A549 (cell line): Measurements from ENCODE around the gene SUCNR1.
"Not testable (repeated sequence)": the region's sequence is repeated elsewhere in the genome, so short reads cannot be mapped to it uniquely, and the experiment has no call there.

ENCODE experiments used
- CTCF ChIP-seq: fragments of >200 bp; sonication (Bioruptor Twin); formaldehyde crosslinking; IDR thresholded peaks from 3 replicates; pipeline ENCODE4 v1.5.1; 2016
- E2F6 ChIP-seq: IDR thresholded peaks from 2 replicates; pipeline ENCODE4 v1.6.1; 2012; ENCODE audit warnings: low read depth, borderline replicate concordance
- HES2 ChIP-seq: fragments of >200 bp; sonication (Bioruptor Twin); formaldehyde crosslinking; IDR thresholded peaks from 2 replicates; pipeline ENCODE4 v1.6.1; 2016
- JUN ChIP-seq, 2 experiments: fragments of >200 bp; sonication (Bioruptor Twin); formaldehyde crosslinking; IDR thresholded peaks; 2 replicates in 1 of 2; 3 replicates in 1 of 2; pipeline ENCODE4 v1.6.1; 2016 to 2017
- MAFK ChIP-seq: fragments of 450-650 bp; IDR thresholded peaks from 2 replicates; pipeline ENCODE4 v1.6.1; 2014; ENCODE audit not compliant: partially characterized antibody
- MAX ChIP-seq: IDR thresholded peaks from 2 replicates; pipeline ENCODE4 v1.6.1; 2012
- NFE2L2 ChIP-seq: fragments of 150-350 bp; conservative IDR thresholded peaks from 2 replicates; pipeline ENCODE4 v1.6.1; 2014; ENCODE audit warnings: low read length
- POLR2A ChIP-seq: IDR thresholded peaks from 2 replicates; pipeline ENCODE4 v1.6.1; 2012; ENCODE audit warnings: mild to moderate bottlenecking, low read length
- RAD21 ChIP-seq, 2 experiments: fragments of >200 bp in 1 of 2; sonication (Bioruptor Twin) in 1 of 2; formaldehyde crosslinking in 1 of 2; IDR thresholded peaks in 1 of 2; conservative IDR thresholded peaks in 1 of 2; 2 replicates in 1 of 2; 3 replicates in 1 of 2; pipeline ENCODE4 v1.6.1; 2012 to 2018; ENCODE audit warnings: inconsistent platforms in 1 of 2
- RARB ChIP-seq: fragments of 250-450 bp; sonication (Bioruptor Pico); IDR thresholded peaks from 2 replicates; pipeline ENCODE4 v1.8.0; 2021; ENCODE audit warnings: mild to moderate bottlenecking, moderate library complexity
- SMC3 ChIP-seq: fragments of >200 bp; sonication (Bioruptor Twin); formaldehyde crosslinking; IDR thresholded peaks from 3 replicates; pipeline ENCODE4 v1.6.1; 2018; ENCODE audit warnings: inconsistent platforms
- SREBF2 ChIP-seq: fragments of 450-650 bp; IDR thresholded peaks from 2 replicates; pipeline ENCODE4 v1.6.1; 2014; ENCODE audit warnings: mild to moderate bottlenecking, moderate library complexity
- USF2 ChIP-seq: fragments of 450-650 bp; IDR thresholded peaks from 2 replicates; pipeline ENCODE4 v1.6.1; 2014; ENCODE audit warnings: antibody characterized with exemption

GRCh38 chr3:151885397-151885796 is 12.0 kb downstream of the SUCNR1 start:
- not testable (repeated sequence) for TF ChIP-seq MAX; RAD21 (conservative IDR thresholded peaks at IDR 0.05 in 1 of 2, IDR thresholded peaks at IDR 0.05 in 1 of 2); CTCF; USF2; HES2; MAFK; SREBF2; E2F6; POLR2A; SMC3; JUN (IDR thresholded peaks at IDR 0.05); RARB (CRISPR knock-in tag); NFE2L2
